HCEC 1CT (cell line): ENCODE results near the gene NR1H3.

Experiments
- DNase-seq: peaks from one replicate; pipeline ENCODE4 v3.0.0-alpha.2; 2017

The NR1H3 gene

DNA sequence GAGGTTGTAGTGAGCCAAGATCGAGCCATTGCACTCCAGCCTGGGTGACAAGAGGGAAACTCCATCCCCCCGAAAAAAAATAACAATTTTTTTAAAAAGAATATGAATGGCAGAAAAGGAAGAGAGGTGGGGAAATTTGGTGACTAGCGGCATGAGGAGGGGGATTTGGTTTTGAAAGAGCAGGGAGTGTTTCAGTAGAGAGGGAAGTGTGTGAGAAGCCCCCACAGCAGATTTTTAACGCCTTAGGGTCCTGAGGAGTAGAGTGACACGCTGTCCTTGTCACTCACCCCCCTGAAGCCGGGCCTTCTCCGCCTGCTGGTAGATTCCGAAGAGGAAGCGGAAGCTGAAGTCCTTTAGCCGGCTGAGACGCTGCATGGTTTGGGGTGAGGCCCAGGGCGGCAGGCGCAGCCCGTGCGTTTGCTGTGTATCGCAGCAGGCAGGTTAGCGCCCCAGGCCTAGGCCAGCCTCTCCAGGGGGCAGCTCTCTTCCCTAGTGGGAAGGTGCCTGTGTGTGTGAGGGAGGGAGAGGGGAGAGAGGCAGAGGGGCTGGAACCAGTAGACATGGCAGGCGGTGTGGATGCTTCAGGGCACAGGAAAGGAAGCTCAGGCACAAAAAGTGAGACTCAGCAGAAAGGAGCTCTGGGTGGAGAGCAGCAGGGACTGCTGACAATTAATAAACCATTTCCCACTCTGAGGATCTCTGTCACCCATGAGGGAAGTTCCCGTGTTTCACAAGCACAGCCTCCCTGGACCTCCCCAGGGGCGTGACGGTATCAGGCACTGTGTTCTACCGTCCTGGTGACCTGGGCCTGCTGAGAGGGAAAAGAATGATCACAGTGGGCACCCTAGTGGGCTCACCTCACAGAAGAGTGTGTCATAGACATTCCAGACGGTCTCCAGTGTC is 13.1 kb upstream of the NR1H3 start:
- no peak for DNase-seq

- no peak for DNase-seq
Observed at GRCh38 chr11:47245611-47246357, 12.0 kb upstream of the NR1H3 start.

- DNase-seq = no peak
Observed at GRCh38 chr11:47247502-47247901, 10.3 kb upstream of the NR1H3 start.

- DNase-seq = peak; percentile 36
Observed at GRCh38 chr11:47248304-47248663, 9.5 kb upstream of the NR1H3 start.

DNA sequence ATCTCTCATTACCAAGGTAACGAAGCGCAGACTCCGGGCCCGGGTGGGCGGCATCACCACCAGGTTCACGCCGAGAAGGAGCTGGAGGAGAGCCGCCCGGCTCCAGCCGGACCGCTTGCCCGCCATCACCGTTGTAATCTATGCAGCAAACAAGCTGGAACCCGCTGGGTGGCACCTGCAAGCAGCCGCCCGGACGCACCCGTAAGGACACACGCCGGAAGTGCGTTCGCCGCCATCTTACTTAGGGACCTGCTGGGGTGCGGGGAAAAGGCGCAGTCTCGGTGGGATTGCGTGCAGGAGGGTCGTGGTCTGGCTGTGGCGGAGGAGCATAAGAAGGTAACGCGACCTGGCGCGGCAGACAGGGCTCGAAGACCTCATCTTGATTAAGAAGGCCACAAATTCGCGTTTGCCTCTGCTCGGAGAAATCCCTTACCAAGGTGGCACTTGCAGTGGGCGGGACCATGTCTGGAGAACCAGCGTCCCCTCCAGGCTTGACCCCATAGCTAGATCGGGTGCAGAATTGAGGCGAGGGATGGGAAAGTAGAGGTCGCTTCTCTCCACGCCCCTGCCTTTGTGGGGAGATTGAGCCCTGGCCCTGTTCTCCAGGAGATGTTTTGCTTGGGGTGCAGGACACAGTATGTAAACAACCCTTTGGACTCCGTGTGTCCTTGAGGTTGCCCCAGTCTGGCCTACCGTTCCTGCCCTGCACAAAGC is 9.0 kb upstream of the NR1H3 start, which contains the start of gene ACP2:
Gene ACP2 (minus strand): TSS at position 151 of the 714 bp plus-strand sequence. CDS start 25 bp downstream, at position 126.
- DNase-seq = peak; percentile 84

GRCh38 chr11:47249378-47249715 is 8.4 kb upstream of the NR1H3 start:
- DNase-seq = no peak

GRCh38 chr11:47251751-47252150 is 6.0 kb upstream of the NR1H3 start:
- no peak for DNase-seq

DNA sequence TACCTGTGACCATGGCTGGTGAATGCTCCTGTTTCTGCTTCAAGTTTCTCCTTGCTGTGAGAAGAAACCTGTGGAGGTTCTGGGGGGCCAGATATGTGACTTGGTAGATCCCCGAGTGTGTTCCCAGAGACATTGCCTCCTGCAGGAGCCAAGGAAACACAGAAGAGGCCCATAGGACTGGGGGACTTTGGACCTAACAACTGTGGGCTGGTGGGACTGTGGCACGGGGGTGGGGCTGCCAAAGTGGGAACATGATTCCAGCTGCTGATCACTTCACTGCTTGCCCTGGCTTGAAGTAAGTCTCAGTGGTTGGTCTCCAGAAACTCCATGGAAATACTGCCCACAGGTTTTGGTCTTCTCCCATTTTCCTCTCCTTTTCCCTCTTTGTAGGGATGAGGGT is 4.1 kb upstream of the NR1H3 start:
- DNase-seq = no peak

DNA sequence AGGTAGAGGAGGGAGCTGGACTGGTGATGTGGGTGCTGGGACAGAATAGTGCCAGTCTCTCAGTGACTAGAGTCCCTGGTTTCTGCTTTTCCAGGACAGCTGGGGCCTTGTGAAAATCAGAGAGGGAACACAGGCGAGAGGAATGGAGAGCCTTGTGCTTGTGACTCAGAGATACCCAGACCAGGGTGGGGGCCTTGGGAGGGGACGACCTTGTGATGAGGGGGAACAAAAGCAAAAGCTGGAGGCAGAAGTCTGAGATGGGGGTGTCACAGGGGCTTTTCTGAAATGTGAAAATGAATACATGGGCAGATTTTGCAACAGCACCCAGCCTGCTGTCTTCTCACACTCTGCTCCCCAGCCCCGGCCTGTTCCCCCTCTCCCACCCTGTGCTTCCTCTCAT is 3.4 kb upstream of the NR1H3 start:
- DNase-seq = no peak

DNA sequence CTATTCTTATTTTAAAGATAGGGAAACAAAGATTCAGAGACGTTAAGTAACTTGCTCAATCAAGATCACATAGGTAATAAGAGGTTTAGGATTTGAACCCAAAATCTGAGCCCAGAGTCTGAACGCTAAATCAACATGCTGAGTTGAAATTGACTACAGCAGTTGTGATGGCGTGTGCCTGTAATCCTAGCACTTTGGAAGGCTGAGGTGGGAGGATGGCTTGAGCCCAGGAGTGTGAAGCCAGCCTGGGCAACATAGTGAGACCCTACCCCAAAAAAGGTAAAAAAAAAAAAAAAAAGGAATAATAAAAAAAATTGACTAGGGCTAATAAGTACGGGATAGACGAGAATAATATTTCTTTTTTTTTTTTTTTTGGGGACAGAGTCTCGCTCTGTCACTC is 1.4 kb upstream of the NR1H3 start:
- no peak for DNase-seq

DNA sequence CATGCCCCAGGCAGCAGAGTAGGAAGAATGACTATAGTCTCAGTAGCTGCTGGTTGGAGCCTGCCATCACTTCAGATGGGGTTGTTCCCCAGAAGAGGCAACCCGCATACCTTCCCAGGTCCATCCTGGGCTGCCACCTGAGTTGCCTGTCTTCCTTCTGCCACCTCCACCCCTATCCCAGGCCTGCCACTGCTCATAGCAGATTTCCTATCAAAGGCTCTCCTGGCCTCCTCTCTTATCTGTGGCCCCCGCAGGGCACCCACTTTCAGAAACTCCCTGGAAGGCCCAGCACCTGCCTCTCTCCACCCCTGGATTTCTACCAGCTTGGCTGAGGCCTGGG is 649 bp upstream of the NR1H3 start:
- DNase-seq = no peak

DNA sequence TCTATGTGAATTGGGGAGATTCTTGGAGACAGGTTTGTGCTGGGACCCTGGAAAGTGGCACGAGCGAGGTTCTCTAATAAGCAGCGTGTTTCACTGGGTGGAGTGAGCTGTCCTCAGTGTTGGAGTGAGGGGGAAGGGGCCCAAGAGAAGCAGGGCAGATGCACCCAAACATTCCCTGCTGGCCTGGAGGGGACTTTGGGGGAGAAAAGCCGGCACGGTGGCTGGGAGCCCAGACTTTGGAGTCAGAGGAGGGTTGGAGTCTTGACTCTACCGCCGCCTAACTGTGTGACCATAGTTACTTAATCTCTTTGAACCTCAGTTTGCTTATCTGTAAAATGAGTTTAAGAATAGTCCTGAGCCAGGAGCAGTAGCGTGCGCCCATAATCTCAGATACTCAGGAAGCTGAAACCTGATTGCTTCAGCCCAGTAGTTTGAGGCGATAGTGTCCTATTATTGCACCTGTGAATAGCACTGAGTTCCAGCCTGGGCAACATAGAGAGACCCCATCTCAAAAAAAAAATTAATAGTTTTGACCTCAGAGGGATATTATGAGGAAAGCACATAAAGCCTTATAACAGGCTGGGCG is 614 bp downstream of the NR1H3 start:
- no peak for DNase-seq

GRCh38 chr11:47259232-47259977 is 1.6 kb downstream of the NR1H3 start:
- DNase-seq = no peak

DNA sequence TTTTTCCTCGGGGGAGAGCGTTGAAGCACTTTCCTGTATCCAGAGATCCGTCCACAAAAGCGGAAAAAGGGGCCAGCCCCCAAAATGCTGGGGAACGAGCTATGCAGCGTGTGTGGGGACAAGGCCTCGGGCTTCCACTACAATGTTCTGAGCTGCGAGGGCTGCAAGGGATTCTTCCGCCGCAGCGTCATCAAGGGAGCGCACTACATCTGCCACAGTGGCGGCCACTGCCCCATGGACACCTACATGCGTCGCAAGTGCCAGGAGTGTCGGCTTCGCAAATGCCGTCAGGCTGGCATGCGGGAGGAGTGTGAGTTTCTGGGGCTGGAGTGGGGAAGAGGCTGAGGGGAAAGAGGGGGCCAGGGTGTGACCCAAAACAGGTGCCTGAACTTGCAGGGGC is 2.6 kb downstream of the NR1H3 start:
- no peak for DNase-seq

- no peak for DNase-seq
Observed at GRCh38 chr11:47261291-47261800, 3.5 kb downstream of the NR1H3 start.

DNA sequence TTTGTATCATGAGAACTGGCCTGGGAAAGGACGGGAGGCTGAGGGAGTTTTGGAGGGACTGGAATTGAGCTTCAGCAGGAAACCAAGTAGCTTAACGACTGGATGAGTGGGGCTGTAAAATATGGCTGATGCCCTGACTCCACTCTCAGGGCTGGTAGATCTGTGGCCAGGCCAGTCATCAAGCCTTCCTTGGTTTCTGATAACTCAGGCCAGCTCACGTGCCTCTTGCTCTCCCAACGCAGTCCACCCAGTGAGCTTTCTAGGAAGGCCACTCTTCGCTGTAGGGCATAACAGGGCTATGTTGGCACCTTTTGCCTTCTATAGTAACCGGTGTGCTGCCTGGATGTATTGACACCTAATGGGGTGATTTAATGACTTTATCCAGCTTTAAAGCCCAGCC is 6.3 kb downstream of the NR1H3 start:
- DNase-seq = no peak

DNA sequence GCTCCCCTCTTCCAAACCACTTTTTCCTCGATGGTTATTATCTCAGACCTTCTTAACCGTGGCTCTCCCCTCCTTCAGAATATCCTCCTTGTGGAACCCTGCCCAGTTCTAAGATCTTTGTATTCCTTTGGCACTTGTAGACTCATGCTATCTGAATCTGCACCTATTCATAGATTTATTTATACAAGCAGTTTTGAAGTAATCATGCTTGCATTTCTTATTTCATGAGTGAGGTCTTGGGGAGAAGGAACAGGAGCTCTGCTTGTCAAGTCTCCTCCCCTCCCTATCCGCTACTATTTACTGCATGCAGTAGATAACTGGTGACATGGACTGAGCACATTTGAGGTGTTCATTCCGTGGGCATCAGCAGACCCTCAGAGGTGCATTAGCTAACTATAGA is 6.7 kb downstream of the NR1H3 start:
- DNase-seq = peak; percentile 17

DNA sequence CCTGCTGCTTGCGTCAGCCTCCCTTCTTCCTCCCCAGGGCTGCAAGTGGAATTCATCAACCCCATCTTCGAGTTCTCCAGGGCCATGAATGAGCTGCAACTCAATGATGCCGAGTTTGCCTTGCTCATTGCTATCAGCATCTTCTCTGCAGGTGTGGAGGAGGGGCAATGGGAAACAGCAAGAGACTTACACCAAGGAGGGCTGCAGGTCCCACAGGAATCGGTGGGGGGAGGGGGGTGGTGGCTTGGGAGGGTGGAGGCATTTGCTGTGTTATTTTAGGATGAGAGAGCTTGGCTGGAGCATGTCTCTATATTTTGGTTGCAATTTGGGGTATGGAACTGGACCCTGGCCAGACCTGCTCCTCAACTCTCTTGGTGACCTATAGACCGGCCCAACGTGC is 10.1 kb downstream of the NR1H3 start:
- DNase-seq = no peak

- no peak for DNase-seq
Observed at GRCh38 chr11:47268448-47269001, 10.7 kb downstream of the NR1H3 start.

- DNase-seq = peak; percentile 93
Observed at GRCh38 chr11:47269002-47269828, 11.4 kb downstream of the NR1H3 start.

- DNase-seq = peak; percentile 89
Observed at GRCh38 chr11:47269829-47270305, 12.1 kb downstream of the NR1H3 start, which contains the start of gene MADD. Gene MADD, plus strand, starts transcription at chr11:47270133.
